Chondrocyte (in vitro differentiated cells): Measurements from ENCODE around the gene KCNJ8. TPM values are rescaled to one million over a fixed set of nuclear protein-coding genes. Genes with fewer than 3 reads are reported as not detected.
"Not testable (repeated sequence)": the region's sequence is repeated elsewhere in the genome, so short reads cannot be mapped to it uniquely, and the experiment has no call there.

Experiments used
- DNase-seq: peaks from one replicate; pipeline ENCODE4 v3.0.0; 2021; ENCODE audit warnings: mixed read lengths, low spot score
- H3K27ac Mint-ChIP-seq: one replicate; pipeline ENCODE4 v1.8.0; 2021; ENCODE audit warnings: mild to moderate bottlenecking, moderate library complexity, mixed read lengths; ENCODE audit not compliant: unreplicated experiment
- H3K27me3 Mint-ChIP-seq: 2 replicates; pipeline ENCODE4 v1.8.0; 2021; ENCODE audit warnings: low read depth, mixed read lengths
- H3K36me3 Mint-ChIP-seq: 2 replicates; pipeline ENCODE4 v1.8.0; 2021; ENCODE audit warnings: low read depth, mixed read lengths
- H3K4me1 Mint-ChIP-seq: 2 replicates; pipeline ENCODE4 v1.8.0; 2021; ENCODE audit warnings: low read depth, mild to moderate bottlenecking, mixed read lengths
- H3K4me3 Mint-ChIP-seq: one replicate; pipeline ENCODE4 v1.8.0; 2021; ENCODE audit warnings: mild to moderate bottlenecking, moderate library complexity, mixed read lengths; ENCODE audit not compliant: unreplicated experiment
- H3K9me3 Mint-ChIP-seq: 2 replicates; pipeline ENCODE4 v1.8.0; 2021; ENCODE audit warnings: low read depth, mixed read lengths
- CTCF ChIP-seq: fragments of 200-600 bp; sonication (generic); IDR thresholded peaks from 2 replicates; pipeline ENCODE4 v1.5.0; 2021; ENCODE audit warnings: antibody characterized with exemption, mild to moderate bottlenecking, moderate library complexity
- total RNA-seq: library from RNA; stranded (reverse); gene quantifications from 3 replicates; pipeline ENCODE4 v1.2.1, GENCODE V29; 2021

Gene KCNJ8
- total RNA-seq, 1 donor from 2014 or later, result 1.1 TPM

- no peak for TF ChIP-seq CTCF
- no peak overlapping the region for H3K27ac Mint-ChIP-seq
These were observed 21.3 kb upstream of the KCNJ8 start for GRCh38 chr12:21795648-21796328.

DNA sequence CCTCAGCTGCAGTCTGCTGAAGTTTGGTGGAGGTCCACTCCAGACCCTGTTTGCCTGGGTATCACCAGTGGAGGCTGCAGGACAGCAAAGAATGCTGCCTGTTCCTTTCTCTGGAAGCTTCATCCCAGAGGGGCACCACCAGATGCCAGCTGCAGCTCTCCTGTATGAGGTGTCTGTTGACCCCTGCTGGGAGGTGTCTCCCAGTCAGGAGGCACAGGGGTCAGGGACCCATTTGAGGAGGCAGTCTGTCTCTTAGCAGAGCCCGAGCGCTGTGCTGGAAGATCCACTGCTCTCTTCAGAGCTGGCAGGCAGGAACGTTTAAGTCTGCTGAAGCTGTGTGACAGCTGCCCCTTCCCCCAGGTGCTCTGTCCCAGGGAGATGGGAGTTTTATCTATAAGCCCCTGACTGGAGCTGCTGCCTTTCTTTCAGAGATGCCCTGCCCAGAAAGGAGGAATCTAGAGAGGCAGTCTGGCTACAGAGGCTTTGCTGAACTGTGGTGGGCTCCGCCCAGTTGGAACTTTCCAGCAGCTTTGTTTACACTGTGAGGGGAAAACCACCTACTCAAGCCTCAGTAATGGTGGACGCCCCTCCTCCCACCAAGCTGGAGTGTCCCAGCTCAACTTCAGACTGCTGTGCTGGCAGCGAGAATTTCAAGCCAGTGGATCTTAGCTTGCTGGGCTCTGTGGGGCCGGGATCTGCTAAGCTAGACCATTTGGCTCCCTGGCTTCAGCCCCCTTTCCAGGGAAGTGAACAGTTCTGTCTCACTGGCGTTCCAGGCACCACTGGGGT, 20.5 kb upstream of the KCNJ8 start:
- Mint-ChIP-seq H3K9me3 (peaks cover 29% of the 10 kb centered on the region), H3K27me3 (peaks cover 11% of the 10 kb centered on the region)
- not testable (repeated sequence) for H3K4me3 Mint-ChIP-seq, H3K4me1 Mint-ChIP-seq, H3K36me3 Mint-ChIP-seq, H3K27ac Mint-ChIP-seq
- DNase-seq, result peak; percentile 53

More at GRCh38 chr12:21795648-21796328, 21.3 kb upstream of the KCNJ8 start:
- Mint-ChIP-seq H3K4me1 (no peaks in the 10 kb centered on the region), H3K4me3 (no peak overlapping the region), H3K36me3 (peaks cover 4% of the 10 kb centered on the region), H3K9me3 (peaks cover 21% of the 10 kb centered on the region), H3K27me3 (peaks cover 11% of the 10 kb centered on the region)
- DNase-seq, result peak; percentile 48

DNA sequence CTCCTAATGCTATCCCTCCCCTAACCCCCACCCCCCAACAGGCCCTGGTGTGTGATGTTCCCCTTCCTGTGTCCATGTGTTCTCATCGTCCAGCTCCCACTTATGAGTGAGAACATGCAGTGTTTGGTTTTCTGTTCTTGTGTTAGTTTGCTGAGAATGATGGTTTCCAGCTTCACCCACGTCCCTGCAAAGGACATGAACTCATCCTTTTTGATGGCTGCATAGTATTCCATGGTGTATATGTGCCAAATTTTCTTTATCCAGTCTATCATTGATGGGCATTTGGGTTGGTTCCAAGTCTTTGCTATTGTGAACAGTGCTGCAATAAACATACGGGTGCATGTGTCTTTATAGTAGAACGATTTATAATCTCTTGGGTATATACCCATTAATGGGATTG, 15.2 kb upstream of the KCNJ8 start:
- H3K4me3 Mint-ChIP-seq, H3K4me1 Mint-ChIP-seq, H3K27ac Mint-ChIP-seq, DNase-seq, H3K36me3 Mint-ChIP-seq: not testable (repeated sequence)
- Mint-ChIP-seq H3K9me3 (peaks cover 27% of the 10 kb centered on the region), H3K27me3 (peaks cover 11% of the 10 kb centered on the region)

GRCh38 chr12:21788089-21788983, 13.8 kb upstream of the KCNJ8 start:
- peaks cover 6% of the 10 kb centered on the region for H3K4me1 Mint-ChIP-seq
- H3K4me3 Mint-ChIP-seq, result no peak overlapping the region
- peaks cover 3% of the 10 kb centered on the region for H3K36me3 Mint-ChIP-seq
- peaks cover 20% of the 10 kb centered on the region for H3K9me3 Mint-ChIP-seq
- DNase-seq, result no peak
- H3K27me3 Mint-ChIP-seq, result peaks cover 5% of the 10 kb centered on the region
- no peak for TF ChIP-seq CTCF
- H3K27ac Mint-ChIP-seq, result no peak overlapping the region

DNA sequence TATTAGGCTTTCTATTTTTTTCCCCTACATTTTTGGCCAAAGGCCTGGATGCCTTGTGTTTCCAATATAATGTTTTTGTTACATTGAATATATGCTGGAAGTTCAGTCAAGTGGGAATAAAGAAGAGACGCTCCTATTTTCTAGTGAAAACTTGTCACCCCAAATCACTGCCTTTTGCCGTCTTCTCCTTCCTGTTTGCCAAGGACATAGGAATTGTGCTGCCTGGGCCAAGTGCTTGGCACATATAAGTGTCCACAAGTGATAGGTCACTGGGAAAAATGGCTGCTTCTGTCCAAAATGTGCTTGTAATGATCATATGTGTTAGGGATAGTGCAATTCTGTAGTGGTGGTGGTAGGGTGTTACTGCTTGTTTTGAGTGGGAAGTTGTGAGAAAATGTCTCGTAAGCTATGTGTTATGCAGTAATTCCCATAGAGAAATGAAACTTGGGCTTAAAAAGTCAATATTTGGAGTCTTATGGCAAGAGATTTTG, 11.6 kb upstream of the KCNJ8 start:
- Mint-ChIP-seq H3K4me1 (peaks cover 6% of the 10 kb centered on the region), H3K9me3 (peaks cover 11% of the 10 kb centered on the region), H3K4me3 (no peak overlapping the region), H3K27ac (peak overlapping the region; percentile 61), H3K36me3 (peaks cover 2% of the 10 kb centered on the region), H3K27me3 (no peaks in the 10 kb centered on the region)
- DNase-seq, result no peak
- TF ChIP-seq CTCF, result no peak

GRCh38 chr12:21782723-21783122, 8.2 kb upstream of the KCNJ8 start:
- DNase-seq, H3K4me1 Mint-ChIP-seq, H3K9me3 Mint-ChIP-seq, H3K27ac Mint-ChIP-seq, H3K4me3 Mint-ChIP-seq, H3K27me3 Mint-ChIP-seq, H3K36me3 Mint-ChIP-seq: not testable (repeated sequence)
